Osteocyte (in vitro differentiated cells): ENCODE data around the gene PGP. TPM values are rescaled to one million over a fixed set of nuclear protein-coding genes. Genes with fewer than 3 reads are reported as not detected.

Experiments used
- DNase-seq: peaks from one replicate; pipeline ENCODE4 v3.0.0; 2021; ENCODE audit warnings: mixed read lengths; ENCODE audit not compliant: unreplicated experiment; ENCODE audit errors: extremely low spot score
- H3K27ac Mint-ChIP-seq: one replicate; pipeline ENCODE4 v1.8.0; 2021; ENCODE audit warnings: mild to moderate bottlenecking, mixed read lengths; ENCODE audit not compliant: unreplicated experiment
- H3K27me3 Mint-ChIP-seq: one replicate; pipeline ENCODE4 v1.8.0; 2021; ENCODE audit warnings: mixed read lengths; ENCODE audit not compliant: unreplicated experiment
- H3K36me3 Mint-ChIP-seq: one replicate; pipeline ENCODE4 v1.8.0; 2021; ENCODE audit warnings: mixed read lengths; ENCODE audit not compliant: unreplicated experiment
- H3K4me1 Mint-ChIP-seq: one replicate; pipeline ENCODE4 v1.8.0; 2021; ENCODE audit warnings: mixed read lengths; ENCODE audit not compliant: unreplicated experiment
- H3K4me3 Mint-ChIP-seq: one replicate; pipeline ENCODE4 v1.8.0; 2021; ENCODE audit warnings: mild to moderate bottlenecking, moderate library complexity, mixed read lengths; ENCODE audit not compliant: unreplicated experiment
- H3K9me3 Mint-ChIP-seq: one replicate; pipeline ENCODE4 v1.8.0; 2021; ENCODE audit warnings: mixed read lengths; ENCODE audit not compliant: unreplicated experiment
- CTCF ChIP-seq: fragments of 200-600 bp; sonication (generic); IDR thresholded peaks from 2 replicates; pipeline ENCODE4 v1.5.0; 2021; ENCODE audit warnings: antibody characterized with exemption, mild to moderate bottlenecking, moderate library complexity
- total RNA-seq: library from RNA; stranded (reverse); gene quantifications from 2 replicates; pipeline ENCODE4 v1.2.1, GENCODE V29; 2021

The PGP gene
- total RNA-seq, 1 donor from 2014 or later = 15.0 TPM

- Mint-ChIP-seq H3K4me3 (peak overlapping the region; percentile 72), H3K27me3 (no peaks in the 10 kb centered on the region), H3K9me3 (no peaks in the 10 kb centered on the region), H3K36me3 (peaks cover 3% of the 10 kb centered on the region), H3K4me1 (peaks cover 21% of the 10 kb centered on the region), H3K27ac (peak overlapping the region; percentile 28)
- DNase-seq = no peak
- TF ChIP-seq CTCF = no peak
Observed at GRCh38 chr16:2213817-2214718, 572 bp downstream of the PGP start.

- Mint-ChIP-seq H3K27ac (peak overlapping the region; percentile 31), H3K9me3 (no peaks in the 10 kb centered on the region), H3K36me3 (peaks cover 5% of the 10 kb centered on the region), H3K4me1 (peaks cover 22% of the 10 kb centered on the region), H3K4me3 (peak overlapping the region; percentile 72), H3K27me3 (no peaks in the 10 kb centered on the region)
- DNase-seq = no peak
- no peak for TF ChIP-seq CTCF
Observed at GRCh38 chr16:2212362-2213324, 2.0 kb downstream of the PGP start.

- H3K27ac Mint-ChIP-seq = peak overlapping the region; percentile 7
- no peaks in the 10 kb centered on the region for H3K9me3 Mint-ChIP-seq
- no peaks in the 10 kb centered on the region for H3K27me3 Mint-ChIP-seq
- no peak for TF ChIP-seq CTCF
- peaks cover 9% of the 10 kb centered on the region for H3K36me3 Mint-ChIP-seq
- peak overlapping the region; percentile 42 for H3K4me3 Mint-ChIP-seq
- H3K4me1 Mint-ChIP-seq = peaks cover 26% of the 10 kb centered on the region
- DNase-seq = no peak
Observed at GRCh38 chr16:2211923-2212347, 2.7 kb downstream of the PGP start.

GRCh38 chr16:2210386-2211365 lies 4.0 kb downstream of the PGP start, which contains the start of gene BRICD5:
BRICD5 (minus strand) TSS chr16:2210863; CDS start chr16:2210833, 30 bp downstream.
- H3K27ac Mint-ChIP-seq = no peak within 1 kb of the TSS
- H3K9me3 Mint-ChIP-seq = no peaks in the 10 kb centered on the region
- peaks cover 34% of the 10 kb centered on the region for H3K4me1 Mint-ChIP-seq
- TF ChIP-seq CTCF = no peak
- peaks cover 9% of the 10 kb centered on the region for H3K36me3 Mint-ChIP-seq
- no peaks in the 10 kb centered on the region for H3K27me3 Mint-ChIP-seq
- H3K4me3 Mint-ChIP-seq = no peak within 1 kb of the TSS
- DNase-seq = no peak
